SIG-M5 (cell line): ENCODE results near the gene TACR1.
"Not testable (repeated sequence)": the region's sequence is repeated elsewhere in the genome, so short reads cannot be mapped to it uniquely, and the experiment has no call there.

Experiments
- DNase-seq: peaks from one replicate; lab custom pipeline; 2025; lab: John Stamatoyannopoulos, UW

TACR1 gene

GRCh38 chr2:75194184-75194868 is 5.0 kb downstream of the TACR1 start:
- no peak for DNase-seq

GRCh38 chr2:75192496-75192895 is 6.8 kb downstream of the TACR1 start:
- DNase-seq: no peak

GRCh38 chr2:75190271-75190990 is 8.9 kb downstream of the TACR1 start:
- no peak for DNase-seq

- no peak for DNase-seq
Measured at GRCh38 chr2:75186821-75187220, 12.5 kb downstream of the TACR1 start.

- DNase-seq: no peak
Measured at GRCh38 chr2:75182606-75183005, 16.7 kb downstream of the TACR1 start.

GRCh38 chr2:75180476-75180875 is 18.8 kb downstream of the TACR1 start:
- no peak for DNase-seq

GRCh38 chr2:75177427-75177826 is 21.9 kb downstream of the TACR1 start:
- DNase-seq: no peak

- no peak for DNase-seq
Measured at GRCh38 chr2:75175456-75175855, 23.9 kb downstream of the TACR1 start.

GRCh38 chr2:75174981-75175380 is 24.3 kb downstream of the TACR1 start:
- no peak for DNase-seq

GRCh38 chr2:75174519-75174918 is 24.8 kb downstream of the TACR1 start:
- no peak for DNase-seq

GRCh38 chr2:75173740-75174139 is 25.6 kb downstream of the TACR1 start:
- DNase-seq: no peak

- DNase-seq: not testable (repeated sequence)
Measured at GRCh38 chr2:75171423-75171822, 27.9 kb downstream of the TACR1 start.

- no peak for DNase-seq
Measured at GRCh38 chr2:75170889-75171288, 28.4 kb downstream of the TACR1 start.

- DNase-seq: no peak
Measured at GRCh38 chr2:75168186-75168585, 31.1 kb downstream of the TACR1 start.

- no peak for DNase-seq
Measured at GRCh38 chr2:75166491-75166890, 32.8 kb downstream of the TACR1 start.

GRCh38 chr2:75162897-75163296 is 36.4 kb downstream of the TACR1 start:
- DNase-seq: no peak

- DNase-seq: no peak
Measured at GRCh38 chr2:75162259-75162658, 37.1 kb downstream of the TACR1 start.

- no peak for DNase-seq
Measured at GRCh38 chr2:75157435-75157834, 41.9 kb downstream of the TACR1 start.

GRCh38 chr2:75155115-75155514 is 44.2 kb downstream of the TACR1 start:
- DNase-seq: no peak

GRCh38 chr2:75153221-75153620 is 46.1 kb downstream of the TACR1 start:
- DNase-seq: no peak

- not testable (repeated sequence) for DNase-seq
Measured at GRCh38 chr2:75152243-75152642, 47.1 kb downstream of the TACR1 start.

GRCh38 chr2:75147884-75148283 is 51.4 kb downstream of the TACR1 start:
- DNase-seq: not testable (repeated sequence)

- DNase-seq: no peak
Measured at GRCh38 chr2:75146606-75147332, 52.6 kb downstream of the TACR1 start.
